HUES6 (cell line): ENCODE data around the gene MACF1.
"Not testable (repeated sequence)": the region's sequence is repeated elsewhere in the genome, so short reads cannot be mapped to it uniquely, and the experiment has no call there.

ENCODE experiments used
- H3K27ac ChIP-seq: 2 replicates; pipeline ENCODE4 v1.7.0; 2013; ENCODE audit warnings: low read depth, mild to moderate bottlenecking, low read length, inconsistent platforms
- H3K27me3 ChIP-seq: 2 replicates; pipeline ENCODE4 v1.6.1; 2013; ENCODE audit warnings: low read length; ENCODE audit not compliant: control insufficient read depth, insufficient read depth
- H3K36me3 ChIP-seq: 2 replicates; pipeline ENCODE4 v1.6.1; 2013; ENCODE audit warnings: low read length; ENCODE audit not compliant: control insufficient read depth, insufficient read depth
- H3K4me1 ChIP-seq: 2 replicates; pipeline ENCODE4 v1.6.1; 2013; ENCODE audit warnings: low read length; ENCODE audit not compliant: control insufficient read depth, insufficient read depth
- H3K4me3 ChIP-seq: 2 replicates; pipeline ENCODE4 v1.5.1; 2013; ENCODE audit warnings: low read depth, low read length
- H3K9ac ChIP-seq: one replicate; pipeline ENCODE4 v1.6.1; 2013; ENCODE audit warnings: mild to moderate bottlenecking, low read length
- H3K9me3 ChIP-seq: 2 replicates; pipeline ENCODE4 v1.6.1; 2013; ENCODE audit warnings: low read depth, low read length; ENCODE audit not compliant: control insufficient read depth, insufficient read depth

The MACF1 gene

DNA sequence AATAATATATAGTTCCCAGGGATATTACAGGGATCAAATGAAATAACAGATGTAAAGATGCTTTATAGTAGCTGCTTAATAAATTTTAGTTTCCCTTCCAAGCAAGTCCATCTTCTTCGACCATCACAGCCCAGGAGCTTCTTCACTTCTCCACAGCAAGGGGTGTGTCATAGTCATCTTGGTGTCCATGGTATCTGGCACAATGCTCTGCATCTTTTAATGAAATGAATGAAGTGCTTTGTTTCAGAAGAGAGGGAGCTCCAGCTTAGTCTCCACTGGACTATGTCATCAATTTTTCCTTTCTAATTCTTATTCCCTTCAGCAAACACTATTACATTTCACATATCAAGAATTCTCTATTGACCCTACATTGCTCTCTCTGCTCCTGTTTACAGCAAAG is 4.9 kb upstream of the MACF1 start:
- H3K27me3 ChIP-seq: no peaks in the 10 kb centered on the region
- H3K9me3 ChIP-seq: no peaks in the 10 kb centered on the region
- no peak overlapping the region for H3K4me3 ChIP-seq
- H3K9ac ChIP-seq: no peak overlapping the region
- peaks cover 18% of the 10 kb centered on the region for H3K4me1 ChIP-seq
- no peaks in the 10 kb centered on the region for H3K36me3 ChIP-seq
- no peak overlapping the region for H3K27ac ChIP-seq

DNA sequence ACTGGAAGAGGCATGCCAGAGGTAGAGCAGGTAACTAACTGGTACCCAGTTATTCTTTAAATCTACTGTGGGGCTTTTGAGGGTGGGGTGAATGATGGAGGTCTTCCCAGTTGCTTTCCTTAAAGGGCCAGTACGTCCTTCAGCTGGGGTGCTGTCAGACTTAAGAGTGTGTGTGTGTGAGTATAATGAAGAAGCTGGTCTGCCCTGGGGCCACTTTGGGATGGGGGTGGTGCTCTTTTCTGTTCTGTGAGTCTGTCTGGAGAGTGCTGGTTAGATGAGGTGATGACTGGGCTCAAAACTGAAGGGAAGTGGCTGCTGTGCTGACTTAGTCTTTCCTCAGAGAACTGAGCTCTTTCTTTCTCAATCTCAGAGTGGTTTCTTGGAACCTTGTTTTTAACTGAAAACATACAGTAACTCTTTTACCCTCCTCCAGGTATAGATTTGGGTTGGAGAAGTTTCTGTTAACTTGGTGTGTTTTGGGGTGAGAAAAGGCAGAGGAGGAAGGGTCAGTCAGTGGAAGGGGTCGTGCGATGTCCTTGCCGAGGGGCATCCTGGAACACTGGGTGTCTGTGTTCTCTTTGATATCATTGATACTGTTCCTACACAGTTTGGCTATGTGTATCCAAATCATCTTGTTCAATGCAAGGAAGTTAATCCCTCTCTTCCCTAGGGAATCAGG is 746 bp downstream of the MACF1 start:
- H3K27ac ChIP-seq: peak overlapping the region; percentile 8; the same call in 1 of the 2 replicates
- peaks cover 28% of the 10 kb centered on the region for H3K4me1 ChIP-seq
- H3K36me3 ChIP-seq: no peaks in the 10 kb centered on the region
- no peaks in the 10 kb centered on the region for H3K27me3 ChIP-seq
- peak overlapping the region; percentile 32; the same call in 1 of the 2 replicates for H3K4me3 ChIP-seq
- no peaks in the 10 kb centered on the region for H3K9me3 ChIP-seq
- peak overlapping the region; percentile 18 for H3K9ac ChIP-seq

DNA sequence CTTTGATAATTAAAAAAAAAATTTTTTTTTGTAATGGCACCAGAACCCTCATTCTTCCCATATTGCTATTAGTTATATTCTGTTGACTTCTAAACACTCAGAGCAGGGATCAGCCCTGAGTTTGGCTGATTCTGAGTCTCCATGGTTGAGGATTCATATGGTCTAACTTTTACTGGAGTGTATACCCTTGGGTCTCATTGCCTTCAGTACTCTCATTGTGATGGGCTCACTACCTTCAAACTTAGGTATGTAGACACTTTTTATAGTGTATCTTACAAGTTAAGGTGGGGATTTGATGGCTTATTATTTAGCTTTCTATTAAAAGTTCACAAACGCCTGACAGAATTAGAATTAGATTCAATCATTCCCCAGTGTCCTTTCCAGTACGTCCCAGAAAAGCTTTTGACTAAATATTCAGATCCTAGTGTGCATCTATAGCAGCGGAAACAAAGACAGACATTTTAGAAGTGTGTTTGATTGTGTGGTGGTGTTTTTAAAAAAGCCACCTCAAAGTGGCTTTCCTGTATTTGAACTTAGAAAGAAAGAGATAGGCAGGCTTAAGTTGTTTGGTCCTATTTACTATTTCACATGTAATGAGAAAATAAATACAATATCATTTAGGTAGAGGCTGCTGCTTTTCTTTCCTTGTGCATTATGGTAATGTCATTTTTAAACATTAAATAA is 1.4 kb downstream of the MACF1 start:
- Histone ChIP-seq H3K9me3 (no peaks in the 10 kb centered on the region), H3K4me1 (peaks cover 28% of the 10 kb centered on the region), H3K27me3 (no peaks in the 10 kb centered on the region), H3K9ac (no peak overlapping the region), H3K4me3 (no peak overlapping the region; the same call in 1 of the 2 replicates), H3K36me3 (no peaks in the 10 kb centered on the region), H3K27ac (no peak overlapping the region)

DNA sequence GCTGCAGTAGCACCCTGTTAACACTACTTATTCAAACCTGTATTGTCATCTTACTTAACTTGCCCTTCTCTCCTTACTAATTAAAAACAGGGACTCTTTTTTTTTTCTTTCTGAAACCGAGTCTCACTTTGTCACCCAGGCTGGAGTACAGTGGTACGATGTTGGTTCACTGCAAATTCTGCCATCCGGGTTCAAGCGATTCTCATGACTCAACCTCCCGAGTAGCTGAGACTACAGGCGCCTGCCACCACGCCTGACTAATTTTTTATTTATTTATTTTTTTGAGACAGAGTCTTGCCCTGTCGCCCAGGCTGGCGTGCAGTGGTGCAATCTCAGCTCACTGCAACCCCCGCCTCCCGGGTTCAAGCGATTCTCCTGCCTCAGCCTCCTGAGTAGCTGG is 3.9 kb downstream of the MACF1 start:
- H3K4me3 ChIP-seq, H3K9me3 ChIP-seq, H3K36me3 ChIP-seq, H3K27me3 ChIP-seq, H3K27ac ChIP-seq, H3K9ac ChIP-seq: not testable (repeated sequence)
- peaks cover 43% of the 10 kb centered on the region for H3K4me1 ChIP-seq

DNA sequence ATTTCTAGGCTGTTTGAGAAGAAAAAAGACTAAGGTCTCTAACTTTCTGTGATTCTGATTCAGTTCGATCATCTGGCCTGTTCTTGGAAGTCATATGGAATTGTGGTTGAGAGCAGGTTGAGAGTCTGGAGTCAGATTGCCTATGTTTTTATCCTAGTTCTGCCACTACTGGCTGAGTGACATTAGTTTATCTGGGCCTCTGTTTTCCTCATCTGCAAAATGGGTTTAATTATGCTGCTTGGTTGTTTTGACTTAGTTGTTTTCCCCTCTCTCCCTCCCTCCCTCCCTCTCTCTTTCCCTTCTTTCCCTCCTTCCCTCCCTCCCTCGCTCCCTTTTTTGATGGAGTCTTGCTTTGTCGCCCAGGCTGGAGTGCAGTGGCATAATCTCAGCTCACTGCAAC is 6.2 kb downstream of the MACF1 start:
- Histone ChIP-seq H3K9me3 (no peaks in the 10 kb centered on the region), H3K9ac (no peak overlapping the region), H3K27me3 (no peaks in the 10 kb centered on the region), H3K36me3 (no peaks in the 10 kb centered on the region), H3K4me1 (peaks cover 46% of the 10 kb centered on the region), H3K4me3 (no peak overlapping the region), H3K27ac (no peak overlapping the region)

DNA sequence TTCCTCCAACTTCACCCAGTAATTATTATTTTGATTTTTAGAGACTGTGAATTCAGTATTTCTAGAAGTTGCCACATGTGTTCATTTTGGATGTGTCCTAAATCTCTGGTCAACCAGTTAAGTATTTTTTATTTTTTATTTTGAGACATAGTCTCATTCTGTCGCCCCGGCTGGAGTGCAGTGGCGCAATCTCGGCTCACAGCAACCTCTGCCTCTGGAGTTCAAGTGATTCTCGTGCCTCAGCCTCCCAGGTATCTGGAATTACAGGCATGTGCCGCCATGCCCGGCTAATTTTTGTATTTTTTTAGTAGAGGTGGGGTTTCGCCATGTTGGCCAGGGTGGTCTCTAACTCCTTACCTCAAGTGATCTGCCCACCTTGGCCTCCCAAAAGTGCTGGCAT is 8.0 kb downstream of the MACF1 start:
- Histone ChIP-seq H3K36me3 (no peaks in the 10 kb centered on the region), H3K9ac (no peak overlapping the region), H3K4me1 (peaks cover 40% of the 10 kb centered on the region)

DNA sequence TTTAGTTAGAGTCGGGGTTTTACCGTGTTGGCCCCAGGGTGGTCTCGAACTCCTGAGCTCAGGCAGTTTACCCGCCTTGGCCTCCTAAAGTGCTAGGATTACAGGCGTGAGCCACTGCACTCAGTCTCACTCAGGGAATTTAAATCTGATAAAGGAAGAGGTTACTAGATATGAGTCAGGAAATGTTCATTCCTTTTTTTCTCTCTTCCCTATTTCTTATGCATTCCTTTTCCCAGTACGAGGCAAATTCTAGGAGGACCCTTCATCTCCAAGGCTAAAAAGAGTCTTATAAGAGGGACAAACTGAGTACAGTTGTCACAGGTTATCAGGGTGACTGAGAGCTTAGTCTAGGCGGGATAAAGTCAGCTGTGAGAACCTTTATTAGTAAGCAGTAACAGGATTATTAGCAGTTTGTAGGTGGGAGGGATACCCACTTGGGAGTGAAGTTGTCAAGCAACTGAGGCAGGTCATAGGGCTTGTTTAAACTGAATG is 9.1 kb downstream of the MACF1 start:
- Histone ChIP-seq H3K4me3 (no peak overlapping the region), H3K9me3 (no peaks in the 10 kb centered on the region), H3K9ac (no peak overlapping the region), H3K4me1 (peaks cover 40% of the 10 kb centered on the region), H3K27ac (peak overlapping the region; percentile 1; the same call in 1 of the 2 replicates), H3K27me3 (no peaks in the 10 kb centered on the region), H3K36me3 (no peaks in the 10 kb centered on the region)

More for the DNA sequence above, 8.0 kb downstream of the MACF1 start:
- no peaks in the 10 kb centered on the region for H3K27me3 ChIP-seq
- H3K9me3 ChIP-seq: no peaks in the 10 kb centered on the region
- no peak overlapping the region for H3K4me3 ChIP-seq
- no peak overlapping the region for H3K27ac ChIP-seq

DNA sequence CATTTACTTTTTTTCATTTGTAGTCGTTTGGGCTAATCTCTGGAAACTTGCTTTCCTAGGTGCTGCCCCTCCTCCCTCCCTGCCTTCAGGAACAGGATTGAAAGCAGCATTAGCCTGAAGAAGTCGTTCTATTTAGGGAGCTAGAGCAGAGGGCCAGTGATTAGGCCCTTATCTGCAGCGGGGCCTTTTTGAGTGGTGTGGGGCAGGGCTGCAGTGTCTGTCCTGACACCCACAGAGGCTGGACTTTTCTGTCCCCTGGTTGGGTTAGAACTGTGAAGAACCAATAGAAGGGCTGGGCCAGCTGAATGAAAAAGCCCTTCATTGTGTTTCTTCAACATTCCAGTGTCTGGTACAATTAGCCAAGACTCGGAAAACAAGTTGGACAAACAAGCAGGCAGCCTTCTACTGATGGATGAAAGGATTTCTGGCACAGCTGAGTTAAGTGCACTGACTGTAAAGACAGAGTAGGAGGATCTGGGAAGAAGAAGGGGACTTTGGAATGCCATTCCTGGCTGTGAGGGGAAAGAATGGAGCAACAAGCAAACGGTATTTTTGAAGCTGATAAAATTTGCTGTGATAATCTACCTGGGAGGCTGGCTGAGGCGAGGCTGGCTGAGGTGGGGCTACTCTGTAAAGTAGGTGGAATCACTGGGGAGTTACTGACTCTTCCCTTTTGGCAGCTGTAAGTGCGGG is 9.7 kb downstream of the MACF1 start:
- peak overlapping the region; percentile 1; the same call in 1 of the 2 replicates for H3K27ac ChIP-seq
- no peaks in the 10 kb centered on the region for H3K9me3 ChIP-seq
- H3K36me3 ChIP-seq: no peaks in the 10 kb centered on the region
- H3K27me3 ChIP-seq: no peaks in the 10 kb centered on the region
- H3K4me1 ChIP-seq: peaks cover 40% of the 10 kb centered on the region
- H3K4me3 ChIP-seq: no peak overlapping the region
- H3K9ac ChIP-seq: peak overlapping the region; percentile 14

DNA sequence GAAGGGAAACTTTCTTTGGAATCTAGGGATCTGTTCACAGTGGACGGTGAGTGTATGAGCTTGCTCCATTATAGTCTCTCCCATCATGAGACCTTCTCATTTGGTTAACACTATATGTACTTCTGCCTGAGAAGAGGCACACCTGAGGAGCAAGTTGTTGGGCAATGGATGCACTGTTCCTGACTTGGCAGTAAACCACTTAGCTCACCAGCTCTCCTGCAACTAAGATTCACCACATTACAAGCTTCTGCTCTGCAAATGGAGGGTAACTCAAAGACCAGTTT is 10.2 kb downstream of the MACF1 start:
- Histone ChIP-seq H3K9ac (peak overlapping the region; percentile 14), H3K27ac (no peak overlapping the region; the same call in 1 of the 2 replicates)

DNA sequence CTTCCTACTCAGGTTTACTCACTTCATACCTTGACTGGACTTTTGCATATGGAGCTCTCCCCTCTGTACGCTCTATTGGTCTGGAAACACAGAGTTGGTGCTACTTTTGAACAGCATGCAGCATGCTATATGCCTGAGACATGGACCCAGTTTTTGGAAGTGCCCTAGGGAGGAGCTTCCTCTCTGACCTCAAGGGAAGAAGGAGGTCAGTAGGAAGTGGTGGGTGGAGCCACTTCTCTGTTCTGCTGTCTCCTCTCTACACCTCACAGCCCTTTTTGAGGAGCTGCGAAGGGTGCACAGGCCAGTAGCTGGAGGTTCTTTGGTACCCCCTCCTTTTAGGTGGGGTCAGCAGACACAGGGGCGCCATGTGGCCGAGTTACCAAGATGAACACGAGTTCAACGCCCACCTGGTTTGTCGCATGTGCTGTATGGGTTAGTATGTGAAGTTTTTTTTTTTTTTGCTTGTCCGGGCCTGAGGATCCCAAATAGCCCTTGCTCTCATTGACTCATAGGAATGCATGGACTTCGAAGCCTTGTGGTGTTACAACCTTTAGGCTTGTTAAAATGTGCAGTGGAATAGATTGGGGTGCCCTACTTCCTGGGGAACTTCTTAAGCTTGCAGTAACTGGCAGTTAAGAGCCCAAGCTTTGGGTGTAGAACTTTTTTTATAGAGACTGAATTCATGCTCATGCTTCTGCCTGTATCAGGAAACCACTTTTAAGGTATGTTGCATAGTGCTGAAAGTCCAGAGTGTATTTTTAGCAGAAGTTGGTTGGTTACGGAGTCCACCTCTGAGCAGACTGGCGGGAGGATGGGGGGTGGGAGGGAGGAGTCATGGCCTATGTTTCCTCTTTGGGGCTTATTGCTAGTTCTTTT is 10.7 kb downstream of the MACF1 start:
- Histone ChIP-seq H3K27me3 (no peaks in the 10 kb centered on the region), H3K36me3 (no peaks in the 10 kb centered on the region), H3K9ac (no peak overlapping the region), H3K4me1 (peaks cover 40% of the 10 kb centered on the region), H3K27ac (no peak overlapping the region; the same call in 1 of the 2 replicates), H3K9me3 (no peaks in the 10 kb centered on the region), H3K4me3 (no peak overlapping the region)

More for the DNA sequence above, 10.2 kb downstream of the MACF1 start:
- H3K27me3 ChIP-seq: no peaks in the 10 kb centered on the region
- peaks cover 40% of the 10 kb centered on the region for H3K4me1 ChIP-seq
- no peaks in the 10 kb centered on the region for H3K36me3 ChIP-seq
- no peaks in the 10 kb centered on the region for H3K9me3 ChIP-seq
- no peak overlapping the region for H3K4me3 ChIP-seq
